Ovary (tissue), 3 donors: ENCODE results near the gene MPC1.

Source experiments
- POLR2A ChIP-seq: fragments of 450-650 bp; IDR thresholded peaks from one replicate; pipeline ENCODE4 v1.6.1; 2017; ENCODE audit warnings: antibody characterized with exemption, mild to moderate bottlenecking, moderate library complexity
- TF ChIP-seq, protein P1 (sequence below), 3 donors: fragments of 450-650 bp in 2 of 3; fragments of 200-600 bp in 1 of 3; IDR thresholded peaks; one replicate each; pipeline versions ENCODE4 v1.5.1 to v1.8.0; 2016 to 2022; ENCODE audit warnings: antibody characterized with exemption in 3 of 3, mild to moderate bottlenecking in 1 of 3
- donor health status: DM: no; HTN: no; CAD: no.

GRCh38 chr6:166402582-166403277 lies 20.0 kb upstream of the MPC1 start:
- TF ChIP-seq, protein P1, sequence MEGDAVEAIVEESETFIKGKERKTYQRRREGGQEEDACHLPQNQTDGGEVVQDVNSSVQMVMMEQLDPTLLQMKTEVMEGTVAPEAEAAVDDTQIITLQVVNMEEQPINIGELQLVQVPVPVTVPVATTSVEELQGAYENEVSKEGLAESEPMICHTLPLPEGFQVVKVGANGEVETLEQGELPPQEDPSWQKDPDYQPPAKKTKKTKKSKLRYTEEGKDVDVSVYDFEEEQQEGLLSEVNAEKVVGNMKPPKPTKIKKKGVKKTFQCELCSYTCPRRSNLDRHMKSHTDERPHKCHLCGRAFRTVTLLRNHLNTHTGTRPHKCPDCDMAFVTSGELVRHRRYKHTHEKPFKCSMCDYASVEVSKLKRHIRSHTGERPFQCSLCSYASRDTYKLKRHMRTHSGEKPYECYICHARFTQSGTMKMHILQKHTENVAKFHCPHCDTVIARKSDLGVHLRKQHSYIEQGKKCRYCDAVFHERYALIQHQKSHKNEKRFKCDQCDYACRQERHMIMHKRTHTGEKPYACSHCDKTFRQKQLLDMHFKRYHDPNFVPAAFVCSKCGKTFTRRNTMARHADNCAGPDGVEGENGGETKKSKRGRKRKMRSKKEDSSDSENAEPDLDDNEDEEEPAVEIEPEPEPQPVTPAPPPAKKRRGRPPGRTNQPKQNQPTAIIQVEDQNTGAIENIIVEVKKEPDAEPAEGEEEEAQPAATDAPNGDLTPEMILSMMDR (IDR thresholded peaks at IDR 0.05): no peak
- TF ChIP-seq POLR2A: no peak
